AG04449 (cell line): ENCODE data around the gene SNX6.
A peak's percentile ranks its signal among the peaks of the same experiment; 100 is the strongest.
"Not testable (repeated sequence)": the region's sequence is repeated elsewhere in the genome, so short reads cannot be mapped to it uniquely, and the experiment has no call there.

Source experiments
- CTCF ChIA-PET: fragments of 350-600 bp; formaldehyde crosslinking; extraction: SDS; loops from one replicate; lab custom pipeline; 2021; ENCODE audit warnings: antibody characterized with exemption; lab: Yijun Ruan, JAX
- POLR2A ChIA-PET: fragments of 400-600, 350-600 bp; formaldehyde crosslinking; extraction: SDS; loops from one replicate; lab custom pipeline; 2020; ENCODE audit warnings: antibody characterized with exemption, inconsistent platforms; lab: Yijun Ruan, JAX
- DNase-seq: peaks from one replicate; pipeline ENCODE4 v3.0.0-alpha.2; 2010; ENCODE audit warnings: low read depth, low spot score
- H3K4me3 ChIP-seq: 2 replicates; pipeline ENCODE4 v1.5.1; 2011; ENCODE audit warnings: low read depth, mild to moderate bottlenecking, control low read depth, low read length
- CTCF ChIP-seq: IDR thresholded peaks from one replicate; pipeline ENCODE4 v1.5.1; 2011; ENCODE audit warnings: mild to moderate bottlenecking, moderate library complexity, low read length, control low read depth, inconsistent platforms; ENCODE audit not compliant: insufficient read depth; ENCODE audit errors: missing control alignments

SNX6 gene

DNA sequence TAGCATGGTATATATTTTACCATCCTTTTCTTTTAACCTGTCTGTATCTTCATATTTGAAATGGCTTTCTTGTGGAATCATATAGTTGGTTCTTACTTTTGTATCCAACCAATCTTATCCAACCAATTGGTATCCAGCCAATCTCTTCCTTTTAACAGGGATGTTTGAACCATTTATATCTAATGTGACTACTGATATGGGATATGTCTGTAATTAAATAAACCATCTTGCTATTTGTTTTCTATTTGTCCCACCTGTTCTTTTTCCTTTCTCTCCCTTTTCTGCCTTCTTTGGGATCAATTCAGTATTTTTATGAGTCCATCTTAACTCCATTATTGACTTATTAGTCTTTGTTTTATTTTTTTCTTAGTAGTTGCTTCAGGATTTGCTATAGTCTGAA, 30.8 kb upstream of the SNX6 start:
- TF ChIP-seq CTCF: no peak
- H3K4me3 ChIP-seq: no peak overlapping the region
- no peak for DNase-seq
- ChIA-PET CTCF (interaction anchor here (3.6 kb wide), 1 partner anchor 12 kb away, joined by 18 read pairs; no protein-coding TSS in a partner anchor), POLR2A (no interaction called here)

DNA sequence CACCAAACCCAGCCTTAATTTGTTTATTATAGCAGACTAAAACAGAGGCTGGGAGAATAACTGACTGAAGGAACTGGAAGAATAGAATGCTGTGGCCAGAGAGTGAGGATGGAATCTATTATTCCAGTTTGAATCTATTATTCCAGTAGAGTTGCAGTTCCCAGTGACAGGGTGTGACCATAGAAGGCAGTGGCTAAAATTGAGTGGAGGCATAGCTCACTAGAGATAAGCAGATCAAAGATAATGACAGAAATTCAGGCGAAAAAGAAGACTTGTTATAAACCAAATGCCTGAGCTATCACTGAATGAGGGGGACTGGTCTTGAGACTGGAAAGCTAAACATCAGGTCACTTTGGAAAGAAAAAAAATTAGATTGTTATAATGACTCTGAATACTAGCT, 26.0 kb upstream of the SNX6 start:
- H3K4me3 ChIP-seq: no peak overlapping the region
- CTCF ChIA-PET: no interaction called here
- TF ChIP-seq CTCF: no peak
- POLR2A ChIA-PET: interaction anchor here (0.7 kb wide), 1 partner anchor 219 kb away, joined by 3 read pairs; the partner anchor contains the start of gene BAZ1A
- DNase-seq: no peak

DNA sequence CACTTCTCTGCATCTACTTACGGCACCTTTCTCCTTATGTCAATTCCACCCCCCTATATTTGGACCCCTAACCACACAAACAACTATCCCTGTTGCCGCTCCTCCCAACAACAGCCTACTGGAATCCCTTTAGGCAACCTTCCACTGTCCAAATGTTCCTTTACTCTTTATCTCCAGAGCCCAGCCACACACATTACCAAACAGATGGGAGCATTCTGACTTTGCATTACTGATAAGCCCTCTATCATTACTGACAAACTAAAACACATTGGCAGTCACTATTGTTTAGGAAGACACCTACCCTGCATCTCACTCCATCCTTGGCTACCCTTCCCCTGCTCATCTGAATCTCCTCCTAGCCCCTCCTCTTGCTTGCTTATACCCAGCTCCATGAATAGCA, 23.1 kb upstream of the SNX6 start:
- CTCF ChIA-PET: not testable (repeated sequence)

DNA sequence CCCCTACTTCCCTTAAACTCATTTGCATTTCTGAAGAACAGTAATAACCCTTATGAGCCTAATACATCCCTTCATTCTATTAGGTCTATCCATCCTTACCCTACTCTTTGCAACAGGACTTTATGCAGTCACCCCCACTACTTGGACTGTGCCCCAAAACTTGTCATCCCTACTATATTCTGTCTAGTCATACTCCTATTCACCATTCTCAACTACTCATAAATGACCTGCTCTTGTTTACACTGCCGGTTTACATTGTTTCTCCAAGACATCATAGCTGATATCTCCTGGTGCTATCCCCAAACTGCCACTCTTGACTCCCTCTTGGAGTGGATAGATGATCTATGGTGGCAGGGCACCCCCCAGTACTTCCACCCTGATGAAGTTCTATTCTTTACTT, 22.4 kb upstream of the SNX6 start:
- POLR2A ChIA-PET, DNase-seq, H3K4me3 ChIP-seq, CTCF ChIA-PET: not testable (repeated sequence)

More for the DNA sequence above, 23.1 kb upstream of the SNX6 start:
- DNase-seq, POLR2A ChIA-PET, H3K4me3 ChIP-seq: not testable (repeated sequence)

GRCh38 chr14:34650786-34651584, 21.0 kb upstream of the SNX6 start:
- TF ChIP-seq CTCF: no peak
- ChIA-PET POLR2A (interaction anchor here (0.6 to 0.7 kb wide), 5 partner anchors 15 to 769 kb away, joined by 3 to 5 read pairs (median 4); partner anchors contain the start of gene CFL2), CTCF (interaction anchor here (1.2 kb wide), 1 partner anchor 72 kb away, joined by 3 read pairs; no protein-coding TSS in a partner anchor)
- no peak overlapping the region for H3K4me3 ChIP-seq
- peak; percentile 99 for DNase-seq

DNA sequence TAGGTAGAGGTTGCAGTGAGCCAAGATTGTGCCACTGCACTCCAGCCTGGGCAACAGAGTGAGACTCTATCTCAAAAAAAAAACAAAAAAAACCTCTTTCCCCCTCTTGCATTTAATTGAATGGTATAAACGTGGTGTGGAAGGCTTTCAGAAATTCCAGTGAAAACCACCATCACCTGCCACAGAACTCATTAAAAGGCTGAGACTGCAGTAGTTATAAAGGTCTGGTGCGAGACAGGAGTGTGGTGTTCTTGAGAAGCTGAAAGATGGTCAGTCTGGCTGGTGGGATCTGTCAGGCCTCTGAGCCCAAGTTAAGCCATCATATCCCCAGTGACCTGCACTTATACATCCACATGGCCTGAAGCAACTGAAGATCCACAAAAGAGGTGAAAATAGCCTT, 20.1 kb upstream of the SNX6 start:
- ChIA-PET POLR2A (interaction anchor here (0.6 kb wide), 1 partner anchor 473 kb away, joined by 3 read pairs; no protein-coding TSS in a partner anchor), CTCF (interaction anchor here (0.7 to 1.8 kb wide), 3 partner anchors 10 to 23 kb away, joined by 3 to 6 read pairs (median 6); no protein-coding TSS in a partner anchor)
- H3K4me3 ChIP-seq, DNase-seq: not testable (repeated sequence)

DNA sequence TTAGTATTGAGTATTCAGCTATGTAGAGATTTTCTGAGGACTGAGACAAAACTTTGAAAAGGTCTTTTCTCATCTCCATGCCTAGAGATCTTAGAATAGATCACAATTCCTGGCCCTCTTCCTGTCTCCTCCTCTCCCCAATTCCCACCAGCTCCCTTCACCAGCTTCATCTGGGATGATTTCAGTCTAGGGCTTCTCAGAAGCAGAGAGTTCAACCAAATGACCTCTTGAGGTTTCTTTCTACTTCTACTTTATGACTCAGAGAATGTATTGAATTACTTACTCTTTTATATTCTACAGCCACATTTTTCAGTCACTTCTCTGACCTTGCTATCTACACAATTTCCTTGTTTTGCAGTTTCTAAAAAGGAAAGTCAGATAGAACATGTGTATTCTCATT, 19.4 kb upstream of the SNX6 start:
- ChIA-PET POLR2A (interaction anchor here (0.5 to 0.8 kb wide), 2 partner anchors 51 to 53 kb away, joined by 3 read pairs; no protein-coding TSS in a partner anchor), CTCF (interaction anchor here (1.3 to 1.8 kb wide), 2 partner anchors 9 to 24 kb away, joined by 6 read pairs; no protein-coding TSS in a partner anchor)
- no peak for TF ChIP-seq CTCF
- peak; percentile 85 for DNase-seq
- H3K4me3 ChIP-seq: no peak overlapping the region
